DND-41 (cell line): ENCODE measurements around the gene NADK2.

Experiments
- CTCF ChIP-seq: IDR thresholded peaks from 2 replicates; pipeline ENCODE4 v1.5.1; 2012; ENCODE audit warnings: borderline replicate concordance, low read length, moderate library complexity, mild to moderate bottlenecking; ENCODE audit not compliant: poor library complexity, severe bottlenecking; ENCODE audit errors: extremely low read depth
- EZH2 ChIP-seq: IDR thresholded peaks from 3 replicates; pipeline ENCODE4 v1.6.1; 2012; ENCODE audit warnings: borderline replicate concordance, low read depth, mild to moderate bottlenecking, moderate library complexity, low read length, inconsistent platforms; ENCODE audit not compliant: severe bottlenecking

GRCh38 chr5:36250427-36250826 lies 8.7 kb upstream of the NADK2 start:
- TF ChIP-seq CTCF = no peak
- TF ChIP-seq EZH2 = no peak
